MCF 10A (cell line): Measurements from ENCODE around the gene SMYD3. TPM values are rescaled to one million over a fixed set of nuclear protein-coding genes. Genes with fewer than 3 reads are reported as not detected.
"Not testable (repeated sequence)": the region's sequence is repeated elsewhere in the genome, so short reads cannot be mapped to it uniquely, and the experiment has no call there.

Experiments used
- BruUV-seq: library from RNA; stranded (reverse); fragments of 400-500 nt; replicated peaks from 2 replicates; lab custom pipeline; 2021; lab: Mats Ljungman, UMichigan
- CTCF ChIA-PET: fragments of 300-600 bp; sonication (Branson Sonifier 250); formaldehyde crosslinking; extraction: SDS; loops from one replicate; lab custom pipeline; 2021; ENCODE audit warnings: antibody characterized with exemption, inconsistent platforms; lab: Yijun Ruan, JAX
- POLR2A ChIA-PET: fragments of 300-600, 350-650 bp; sonication (Branson Sonifier 250); formaldehyde crosslinking; extraction: SDS; loops from one replicate; lab custom pipeline; 2020; ENCODE audit warnings: antibody characterized with exemption, inconsistent platforms; lab: Yijun Ruan, JAX
- DNase-seq: peaks from one replicate; pipeline ENCODE4 v3.0.0-alpha.2; 2018; ENCODE audit not compliant: unreplicated experiment
- H3K27ac Mint-ChIP-seq: one replicate; pipeline ENCODE4 v1.8.0; 2022; ENCODE audit warnings: mild to moderate bottlenecking, low read depth, mixed read lengths; ENCODE audit not compliant: unreplicated experiment
- H3K27me3 Mint-ChIP-seq: one replicate; pipeline ENCODE4 v1.8.0; 2022; ENCODE audit warnings: mixed read lengths; ENCODE audit not compliant: insufficient read depth, unreplicated experiment
- H3K36me3 Mint-ChIP-seq: one replicate; pipeline ENCODE4 v1.8.0; 2022; ENCODE audit warnings: mild to moderate bottlenecking, moderate library complexity, mixed read lengths; ENCODE audit not compliant: insufficient read depth, unreplicated experiment
- H3K4me1 Mint-ChIP-seq: one replicate; pipeline ENCODE4 v1.8.0; 2022; ENCODE audit warnings: mixed read lengths; ENCODE audit not compliant: insufficient read depth, unreplicated experiment
- H3K4me3 Mint-ChIP-seq: one replicate; pipeline ENCODE4 v1.8.0; 2022; ENCODE audit warnings: mild to moderate bottlenecking, moderate library complexity, mixed read lengths; ENCODE audit not compliant: unreplicated experiment
- H3K9me3 Mint-ChIP-seq: one replicate; pipeline ENCODE4 v1.8.0; 2022; ENCODE audit warnings: mixed read lengths; ENCODE audit not compliant: unreplicated experiment
- intact Hi-C: fragments of 100-400 bp; cut with micrococcal nuclease; formaldehyde crosslinking; loops from 2 replicates; pipeline ENCODE4 v1.14.1; 2022
- total RNA-seq: library from RNA; stranded (reverse); gene quantifications from 2 replicates; pipeline ENCODE4 v1.2.3, GENCODE V29; 2022
- TF ChIP-seq, protein P1 (sequence below): fragments of 200-600 bp; IDR thresholded peaks from one replicate; pipeline ENCODE4 v1.8.0; 2022; ENCODE audit warnings: antibody characterized with exemption, mild to moderate bottlenecking; ENCODE audit not compliant: unreplicated experiment

Gene SMYD3
- total RNA-seq, 1 experiment from 2014 or later: 26.9 TPM

DNA sequence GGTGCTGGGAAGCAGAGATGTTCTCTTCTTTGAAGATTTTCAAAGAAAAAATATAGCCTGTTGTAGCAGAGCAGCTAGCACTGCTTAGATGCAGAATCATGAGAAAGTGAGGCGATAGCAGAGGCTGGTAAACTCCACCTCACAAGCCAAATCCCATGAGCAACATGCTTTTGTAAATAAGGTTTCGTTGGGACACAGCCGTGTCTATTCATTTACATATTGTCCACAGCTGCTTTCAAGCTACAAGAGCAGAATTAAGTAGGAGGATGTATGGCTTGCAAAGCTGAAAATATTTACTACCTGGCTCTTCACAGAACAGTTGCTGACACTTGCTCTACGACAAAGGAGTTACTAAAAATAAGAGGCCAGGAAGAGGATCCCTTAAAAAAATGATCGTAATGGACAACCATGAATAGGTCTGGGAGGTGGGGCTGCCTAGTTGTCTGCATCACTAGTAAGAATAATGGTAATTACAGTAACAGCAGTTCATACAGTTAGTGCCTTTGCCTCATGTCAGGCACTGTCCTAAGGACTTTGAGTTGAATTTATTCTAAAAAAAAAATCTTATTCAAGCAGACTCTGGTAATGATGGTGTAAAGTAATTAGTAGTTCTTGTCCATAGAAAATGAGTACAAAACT is 730.3 kb downstream of the SMYD3 start:
- intact Hi-C loops: no loop called here
- peaks cover under 1% of the 10 kb centered on the region for H3K4me1 Mint-ChIP-seq
- no peak overlapping the region for H3K4me3 Mint-ChIP-seq
- ChIA-PET POLR2A (interaction anchor here (0.5 to 0.7 kb wide), 2 partner anchors 12 to 38 kb away, joined by 3 to 4 read pairs; no protein-coding TSS in a partner anchor), CTCF (no interaction called here)
- no peak overlapping the region for H3K27ac Mint-ChIP-seq
- no TSS peak for BruUV-seq
- H3K9me3 Mint-ChIP-seq: no peaks in the 10 kb centered on the region
- DNase-seq: no peak
- TF ChIP-seq, protein P1, sequence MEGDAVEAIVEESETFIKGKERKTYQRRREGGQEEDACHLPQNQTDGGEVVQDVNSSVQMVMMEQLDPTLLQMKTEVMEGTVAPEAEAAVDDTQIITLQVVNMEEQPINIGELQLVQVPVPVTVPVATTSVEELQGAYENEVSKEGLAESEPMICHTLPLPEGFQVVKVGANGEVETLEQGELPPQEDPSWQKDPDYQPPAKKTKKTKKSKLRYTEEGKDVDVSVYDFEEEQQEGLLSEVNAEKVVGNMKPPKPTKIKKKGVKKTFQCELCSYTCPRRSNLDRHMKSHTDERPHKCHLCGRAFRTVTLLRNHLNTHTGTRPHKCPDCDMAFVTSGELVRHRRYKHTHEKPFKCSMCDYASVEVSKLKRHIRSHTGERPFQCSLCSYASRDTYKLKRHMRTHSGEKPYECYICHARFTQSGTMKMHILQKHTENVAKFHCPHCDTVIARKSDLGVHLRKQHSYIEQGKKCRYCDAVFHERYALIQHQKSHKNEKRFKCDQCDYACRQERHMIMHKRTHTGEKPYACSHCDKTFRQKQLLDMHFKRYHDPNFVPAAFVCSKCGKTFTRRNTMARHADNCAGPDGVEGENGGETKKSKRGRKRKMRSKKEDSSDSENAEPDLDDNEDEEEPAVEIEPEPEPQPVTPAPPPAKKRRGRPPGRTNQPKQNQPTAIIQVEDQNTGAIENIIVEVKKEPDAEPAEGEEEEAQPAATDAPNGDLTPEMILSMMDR: no peak
- H3K27me3 Mint-ChIP-seq: no peaks in the 10 kb centered on the region
- no peaks in the 10 kb centered on the region for H3K36me3 Mint-ChIP-seq

DNA sequence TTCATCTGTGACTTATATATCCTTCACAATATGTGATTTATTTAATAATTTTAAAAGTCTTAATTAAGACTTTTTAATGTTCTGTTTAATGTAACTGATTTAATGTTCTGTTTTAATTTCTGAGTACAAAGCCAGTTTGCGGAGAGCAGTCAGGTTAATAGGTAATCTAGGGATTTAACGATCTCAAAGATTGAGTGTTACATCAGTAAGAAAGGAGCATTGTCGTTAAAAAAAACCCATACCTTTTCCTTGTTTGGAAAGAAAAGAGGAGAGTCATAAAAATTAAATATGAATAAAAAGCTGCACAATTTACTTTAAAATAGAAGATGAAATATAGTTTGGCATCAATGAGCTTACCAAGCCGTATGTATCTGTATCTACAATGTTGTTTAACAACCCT is 730.9 kb downstream of the SMYD3 start:
- ChIA-PET POLR2A (interaction anchor here (0.6 to 0.7 kb wide), 2 partner anchors 13 to 807 kb away, joined by 3 to 4 read pairs; a partner anchor contains a TSS), CTCF (interaction anchor here (0.6 kb wide), 1 partner anchor 615 kb away, joined by 4 read pairs; no protein-coding TSS in a partner anchor)
- Mint-ChIP-seq H3K36me3 (peaks cover 2% of the 10 kb centered on the region), H3K4me1 (peaks cover 7% of the 10 kb centered on the region), H3K27ac (no peak overlapping the region), H3K9me3 (no peaks in the 10 kb centered on the region), H3K27me3 (no peaks in the 10 kb centered on the region), H3K4me3 (no peak overlapping the region)
- no TSS peak for BruUV-seq
- no peak for DNase-seq
- intact Hi-C loops: no loop called here
- TF ChIP-seq, protein P1: no peak

DNA sequence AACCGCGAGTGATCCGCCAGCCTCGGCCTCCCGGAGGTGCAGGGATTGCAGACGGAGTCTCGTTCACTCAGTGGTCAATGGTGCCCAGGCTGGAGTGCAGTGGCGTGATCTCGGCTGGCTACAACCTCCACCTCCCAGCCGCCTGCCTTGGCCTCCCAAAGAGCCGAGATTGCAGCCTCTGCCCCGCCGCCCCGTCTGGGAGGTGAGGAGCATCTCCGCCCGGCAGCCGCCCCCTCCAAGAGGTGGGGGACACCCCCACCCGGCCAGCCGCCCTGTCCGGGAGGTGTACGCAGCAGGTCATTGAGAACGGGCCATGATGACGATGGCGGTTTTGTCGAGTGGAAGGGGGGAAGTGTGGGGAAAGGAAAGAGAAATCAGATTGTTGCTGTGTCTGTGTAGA is 732.1 kb downstream of the SMYD3 start:
- intact Hi-C loops, DNase-seq, H3K9me3 Mint-ChIP-seq, H3K27me3 Mint-ChIP-seq, H3K27ac Mint-ChIP-seq, BruUV-seq, POLR2A ChIA-PET, CTCF ChIA-PET, H3K36me3 Mint-ChIP-seq, H3K4me3 Mint-ChIP-seq: not testable (repeated sequence)
- H3K4me1 Mint-ChIP-seq: peaks cover 11% of the 10 kb centered on the region

DNA sequence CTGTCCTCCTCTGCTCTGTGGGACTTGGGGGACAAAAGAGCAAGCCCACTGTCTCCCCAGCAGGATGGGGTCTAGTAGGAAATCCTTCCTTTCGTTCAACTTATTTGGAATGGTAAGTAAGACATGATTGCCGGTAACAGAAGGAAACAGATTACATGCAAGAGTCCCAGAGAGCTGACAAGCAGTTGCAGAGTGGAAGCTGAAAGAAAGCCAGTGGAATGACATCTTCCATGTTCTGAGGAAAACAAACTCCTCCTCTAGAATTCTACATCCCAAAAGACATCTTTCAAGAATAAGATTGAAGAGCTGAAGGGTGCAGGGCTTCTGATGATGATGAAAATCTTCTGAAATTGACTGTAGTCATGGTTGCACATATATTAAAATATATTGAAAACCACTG is 732.9 kb downstream of the SMYD3 start:
- no TSS peak for BruUV-seq
- DNase-seq: no peak
- ChIA-PET POLR2A (no interaction called here), CTCF (interaction anchor here (0.7 kb wide), 1 partner anchor 677 kb away, joined by 3 read pairs; no protein-coding TSS in a partner anchor)
- Mint-ChIP-seq H3K4me1 (peaks cover 11% of the 10 kb centered on the region), H3K9me3 (no peaks in the 10 kb centered on the region), H3K36me3 (peaks cover 6% of the 10 kb centered on the region), H3K27me3 (no peaks in the 10 kb centered on the region), H3K27ac (no peak overlapping the region), H3K4me3 (no peak overlapping the region)
- intact Hi-C loops: no loop called here
- TF ChIP-seq, protein P1: no peak
